HEK293 (cell line): ENCODE results near the gene TBK1.

Experiments
- SCRT2 ChIP-seq: fragments of 450-650 bp; formaldehyde crosslinking; IDR thresholded peaks from 2 replicates; pipeline ENCODE4 v1.5.1; 2016; ENCODE audit warnings: missing biosample characterization, missing genetic modification characterization
- ZFP69B ChIP-seq: fragments of 450-650 bp; formaldehyde crosslinking; IDR thresholded peaks from 2 replicates; pipeline ENCODE4 v1.5.1; 2016; ENCODE audit warnings: missing biosample characterization, missing genetic modification characterization
- ZNF2 ChIP-seq: fragments of 450-650 bp; formaldehyde crosslinking; IDR thresholded peaks from 2 replicates; pipeline ENCODE4 v1.5.1; 2016; ENCODE audit warnings: missing biosample characterization, missing genetic modification characterization
- ZNF645 ChIP-seq: fragments of 450-650 bp; formaldehyde crosslinking; IDR thresholded peaks from 2 replicates; pipeline ENCODE4; 2016; ENCODE audit warnings: missing biosample characterization, missing genetic modification characterization
- ZNF792 ChIP-seq: fragments of 450-650 bp; formaldehyde crosslinking; IDR thresholded peaks from 2 replicates; pipeline ENCODE4 v1.5.1; 2016; ENCODE audit warnings: missing biosample characterization, missing genetic modification characterization

DNA sequence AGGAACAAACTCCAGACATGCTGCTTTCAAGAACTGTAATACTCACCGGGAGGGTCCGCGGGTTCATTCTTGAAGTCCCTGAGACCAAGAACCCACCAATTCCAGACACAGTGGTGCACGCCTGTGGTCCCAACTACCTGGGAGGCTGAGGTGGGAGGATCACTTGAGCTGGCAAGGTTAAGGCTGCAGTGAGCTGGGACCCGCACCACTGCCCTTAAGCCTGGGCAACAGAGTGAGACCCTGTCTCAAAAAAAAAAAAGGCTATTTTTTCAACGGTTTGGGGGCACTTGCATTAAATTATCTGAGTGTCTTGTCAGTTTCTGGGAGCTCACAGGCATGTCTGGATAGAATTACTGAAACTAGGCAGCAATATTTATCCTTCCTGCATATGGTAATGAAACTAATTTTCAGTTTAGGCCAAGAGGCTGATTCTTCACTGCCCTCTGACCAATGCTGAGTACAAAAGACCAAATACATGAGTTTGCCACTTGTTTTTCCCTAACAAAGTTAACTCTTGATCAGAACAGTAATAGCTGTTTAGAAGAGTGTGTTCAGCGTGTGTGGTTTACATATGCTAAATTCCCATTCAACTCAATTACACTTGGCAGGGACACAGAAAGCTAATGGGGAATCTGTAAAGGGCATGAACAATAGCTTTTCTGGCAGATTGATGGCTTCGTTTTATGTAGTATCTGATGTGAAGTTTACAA is 92.6 kb downstream of the TBK1 start:
- TF ChIP-seq ZFP69B (tag by site-specific recombination): no peak
- no peak for TF ChIP-seq ZNF792
- TF ChIP-seq SCRT2 (tag by site-specific recombination): no peak
- no peak for TF ChIP-seq ZNF645 (tag by site-specific recombination)
- no peak for TF ChIP-seq ZNF2 (tag by site-specific recombination)
